ENCODE measurements around the gene FIGNL2. TPM values are rescaled to one million over a fixed set of nuclear protein-coding genes. Genes with fewer than 3 reads are reported as not detected.

FIGNL2 gene
- total and polyA plus RNA-seq, 2 of the 4 experiments (the other 2 are of a cell fraction) = under 0.01 to 0.12 TPM

- intact Hi-C loops (cut with micrococcal nuclease) = loop anchor here (2.0 to 5.0 kb wide), 3 partner anchors 222 to 389 kb away; partner anchors contain the start of genes SCN8A and SLC4A8
- peak overlapping the region in 1 of 2 experiments; percentile 63; a peak in 3 of 4 replicates for H4K8ac ChIP-seq (ENCODE audit: low read depth in 2 of 2, low read length in 2 of 2)
Measured at GRCh38 chr12:51813931-51814310, 34.6 kb downstream of the FIGNL2 start.

More at GRCh38 chr12:51813931-51814310, 34.6 kb downstream of the FIGNL2 start:
- in situ Hi-C loops (cut with MboI; ENCODE audit: low sequenced_read_pairs) (no loop called here), dilution Hi-C loops (cut with HindIII; ENCODE audit: low sequenced_read_pairs, unreplicated experiment) (no loop called here)
- H4K5ac ChIP-seq (ENCODE audit: low read depth, low read length) = peak overlapping the region; percentile 67; the same call in 1 of the 2 replicates
- peak overlapping the region; percentile 88 for H2AFZ ChIP-seq (replicated peaks; ENCODE audit: low read length, poor library complexity)
- H3K18ac ChIP-seq (ENCODE audit: low read depth, low read length) = no peak overlapping the region
- H3K27ac ChIP-seq (ENCODE audit: insufficient read depth, low read length) = no peak overlapping the region
- H3K23ac ChIP-seq (ENCODE audit: low read depth, low read length) = no peak overlapping the region
- H3K4me3 ChIP-seq (ENCODE audit: insufficient read depth, low read depth, low read length) = peak overlapping the region; percentile 54
- no peak overlapping the region for H2BK20ac ChIP-seq (ENCODE audit: low read depth, low read length)
- BruUV-seq (replicated peaks) = no TSS peak
- peaks cover 6% of the 10 kb centered on the region; the same call in 1 of the 2 replicates for H3K4me1 ChIP-seq (ENCODE audit: control insufficient read depth, insufficient read depth, low read length)
- 0 out of 4 replicates have a peak, but pooled peaks cover 0 to 2% of the 10 kb centered on the region in 2 experiments for H3K79me1 ChIP-seq (ENCODE audit: low read depth in 1 of 2, low read length in 2 of 2)
- TF ChIP-seq RCOR1 (IDR thresholded peaks at IDR 0.05; ENCODE audit: insufficient replicate concordance, low read length) (no peak), RAD21 (IDR thresholded peaks at IDR 0.05; ENCODE audit: low read length) (no peak), RFX5 (IDR thresholded peaks at IDR 0.05; ENCODE audit: low read depth, low read length) (no peak), POLR2A (IDR thresholded peaks at IDR 0.05; ENCODE audit: low read depth, low read length) (no peak), MAZ (IDR thresholded peaks at IDR 0.05; ENCODE audit: borderline replicate concordance, low read depth, low read length) (no peak), FOS (IDR thresholded peaks at IDR 0.05; ENCODE audit: low read depth, low read length) (no peak), MXI1 (IDR thresholded peaks at IDR 0.05; ENCODE audit: borderline replicate concordance, low read depth, low read length) (no peak), CHD1 (IDR thresholded peaks at IDR 0.05; ENCODE audit: low read depth, low read length) (no peak), SMC3 (IDR thresholded peaks at IDR 0.05; ENCODE audit: low read depth, low read length) (no peak), USF2 (IDR thresholded peaks at IDR 0.05; ENCODE audit: low read depth, low read length) (no peak), MAFK (IDR thresholded peaks at IDR 0.05; ENCODE audit: low read depth, low read length) (no peak), CTCF (conservative IDR thresholded peaks at IDR 0.05; ENCODE audit: low read depth, low read length) (no peak)
- WGBS, 2 experiments (ENCODE audit: extremely low coverage in 2 of 2, insufficient read length in 1 of 2) = 24% methylated on average over 27 of the region's 34 CpGs; no CpG with 5 or more reads in 1 of the 2 experiments
- no peaks in the 10 kb centered on the region; the same call in 1 of the 2 replicates for H3K27me3 ChIP-seq (ENCODE audit: control insufficient read depth, insufficient read depth, low read length)
- no peaks in the 10 kb centered on the region; the same call in 1 of the 2 replicates for H3K9me1 ChIP-seq (ENCODE audit: insufficient read depth, low read length)
- H4K20me1 ChIP-seq (ENCODE audit: insufficient read depth, low read length) = no peaks in the 10 kb centered on the region; the same call in 1 of the 2 replicates
- H3K9ac ChIP-seq (ENCODE audit: low read depth, low read length) = no peak overlapping the region
- peak overlapping the region; percentile 64; the same call in 1 of the 2 replicates for H2AK5ac ChIP-seq (ENCODE audit: low read depth, low read length)
- no peaks in the 10 kb centered on the region for H3K9me3 ChIP-seq (ENCODE audit: control insufficient read depth, insufficient read depth, low read length)
- H2BK15ac ChIP-seq (ENCODE audit: low read depth, low read length) = no peak overlapping the region; the same call in 2 of the 3 replicates
- no peak overlapping the region for H2AK9ac ChIP-seq (replicated peaks; ENCODE audit: low read depth, low read length, poor library complexity)
- H4K91ac ChIP-seq (ENCODE audit: insufficient read depth, low read depth, low read length) = no peak overlapping the region
- H2BK120ac ChIP-seq (ENCODE audit: low read depth, low read length) = peak overlapping the region; percentile 2; the same call in 1 of the 2 replicates
- no peak overlapping the region for H3K14ac ChIP-seq (replicated peaks; ENCODE audit: low read depth, low read length)
- ChIA-PET CTCF (no interaction called here), POLR2A (ENCODE audit: unreplicated experiment) (no interaction called here)
- peak overlapping the region; percentile 23; the same call in 1 of the 2 replicates for H3K4me2 ChIP-seq (ENCODE audit: low read depth, low read length)
- DNase-seq = no peak
- no peak overlapping the region for H3K56ac ChIP-seq (ENCODE audit: extremely low read depth, insufficient read depth, low read length)
- no peaks in the 10 kb centered on the region for H3K36me3 ChIP-seq (ENCODE audit: control insufficient read depth, insufficient read depth, low read length)
- no peak overlapping the region; the same call in 1 of the 2 replicates for H3K4ac ChIP-seq (ENCODE audit: low read depth, low read length)
- H2BK5ac ChIP-seq (ENCODE audit: low read depth, low read length, poor library complexity, severe bottlenecking) = no peak overlapping the region
- ATAC-seq (ENCODE audit: low read depth) = no peak

All from IMR-90 (cell line).